Left ventricle myocardium inferior (tissue), 1 donor: Measurements from ENCODE around the gene PROK1. TPM values are rescaled to one million over a fixed set of nuclear protein-coding genes. Genes with fewer than 3 reads are reported as not detected.

Experiments
- DNase-seq: peaks from one replicate; pipeline ENCODE4 v3.0.0-alpha.2; 2020
- H3K27ac ChIP-seq: fragments of 200-600 bp; replicated peaks from 2 replicates; pipeline ENCODE4 v1.8.0; 2021
- H3K27me3 ChIP-seq: fragments of 200-600 bp; 2 replicates; pipeline ENCODE4 v1.8.0; 2021; ENCODE audit warnings: low read depth
- H3K36me3 ChIP-seq: fragments of 200-600 bp; 2 replicates; pipeline ENCODE4 v1.8.0; 2021
- H3K4me1 ChIP-seq: fragments of 200-600 bp; 2 replicates; pipeline ENCODE4 v1.8.0; 2021
- H3K4me3 ChIP-seq: fragments of 200-600 bp; 2 replicates; pipeline ENCODE4 v1.8.0; 2021; ENCODE audit warnings: mild to moderate bottlenecking, moderate library complexity
- H3K9me3 ChIP-seq: fragments of 200-600 bp; replicated peaks from 2 replicates; pipeline ENCODE4 v1.8.0; 2021
- CTCF ChIP-seq: fragments of 200-600 bp; IDR thresholded peaks from 2 replicates; pipeline ENCODE4 v1.8.0; 2021; ENCODE audit warnings: antibody characterized with exemption, mild to moderate bottlenecking, borderline replicate concordance
- intact Hi-C: fragments of 100-400 bp; cut with micrococcal nuclease; formaldehyde crosslinking; loops from one replicate; pipeline ENCODE4 v1.11.0; 2022
- total RNA-seq: library from RNA; stranded (reverse); fragmentation: NEBNext Ultra II Directional; extraction: Animal tissue kit (Norgen Biotek cat#: 25700); gene quantifications from one replicate; pipeline ENCODE4 v1.2.1, GENCODE V29; 2021
- donor health status: DM: no; HTN: yes; CAD: no; lungs with severe emphysema.

Gene PROK1
- total RNA-seq, 1 donor from 2014 or later: not detected

DNA sequence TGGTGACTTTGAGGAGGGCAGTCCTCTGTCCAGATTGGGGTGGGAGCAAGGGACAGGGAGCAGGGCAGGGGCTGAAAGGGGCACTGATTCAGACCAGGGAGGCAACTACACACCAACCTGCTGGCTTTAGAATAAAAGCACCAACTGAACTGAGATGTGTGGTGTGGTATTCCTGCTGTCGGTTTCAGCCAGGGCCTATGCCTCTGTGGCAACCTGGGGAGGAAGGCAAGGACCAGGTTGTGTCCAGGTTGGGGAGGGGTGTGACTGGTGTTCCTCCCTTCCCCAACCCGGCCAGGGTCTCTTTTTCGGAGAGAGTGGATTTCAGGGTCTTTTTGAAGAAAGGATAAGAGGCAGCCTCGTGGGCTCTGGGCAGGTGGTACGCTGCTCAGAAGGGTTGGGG is 6.3 kb downstream of the PROK1 start:
- no peak for DNase-seq
- Histone ChIP-seq H3K9me3 (no peaks in the 10 kb centered on the region), H3K4me3 (no peak overlapping the region), H3K27ac (no peak overlapping the region), H3K36me3 (no peaks in the 10 kb centered on the region), H3K4me1 (no peaks in the 10 kb centered on the region), H3K27me3 (peaks cover 24% of the 10 kb centered on the region)
- no peak for TF ChIP-seq CTCF
- intact Hi-C loops: no loop called here

GRCh38 chr1:110460253-110461220 is 9.6 kb downstream of the PROK1 start:
- intact Hi-C loops: loop anchor here (2.0 to 10.0 kb wide), 3 partner anchors 46 to 253 kb away; no protein-coding TSS in a partner anchor
- Histone ChIP-seq H3K4me3 (no peak overlapping the region), H3K36me3 (no peaks in the 10 kb centered on the region), H3K9me3 (no peaks in the 10 kb centered on the region), H3K27ac (no peak overlapping the region), H3K27me3 (peaks cover 6% of the 10 kb centered on the region), H3K4me1 (peaks cover 3% of the 10 kb centered on the region)
- peak; percentile 97 for TF ChIP-seq CTCF
- peak; percentile 59 for DNase-seq

DNA sequence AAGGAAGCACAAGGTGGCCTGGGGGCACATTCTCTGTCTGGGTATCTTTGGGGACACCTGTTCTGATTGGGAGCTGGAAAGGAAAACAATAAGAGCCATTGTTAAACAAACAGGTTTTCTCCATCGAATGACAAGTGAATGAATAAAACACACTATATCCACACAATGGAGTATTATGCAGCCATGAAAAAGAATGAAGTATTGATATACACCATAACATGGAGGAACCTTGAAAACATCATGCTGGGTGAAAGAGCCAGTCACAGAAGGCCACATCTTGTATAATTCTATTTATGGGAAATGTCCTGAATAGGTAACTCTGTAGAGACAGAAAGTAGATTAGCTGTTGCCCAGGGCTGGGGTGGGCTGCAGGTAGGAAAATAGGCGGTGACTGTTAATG is 11.1 kb downstream of the PROK1 start:
- Histone ChIP-seq H3K36me3 (no peaks in the 10 kb centered on the region), H3K27ac (no peak overlapping the region), H3K27me3 (no peaks in the 10 kb centered on the region), H3K9me3 (no peaks in the 10 kb centered on the region), H3K4me1 (peaks cover 17% of the 10 kb centered on the region), H3K4me3 (no peak overlapping the region)
- TF ChIP-seq CTCF: no peak
- intact Hi-C loops: loop anchor here (5.0 to 10.0 kb wide), 2 partner anchors 147 to 255 kb away; no protein-coding TSS in a partner anchor
- DNase-seq: no peak

GRCh38 chr1:110462964-110463363 is 12.0 kb downstream of the PROK1 start:
- H3K27ac ChIP-seq: no peak overlapping the region
- H3K36me3 ChIP-seq: no peaks in the 10 kb centered on the region
- no peaks in the 10 kb centered on the region for H3K27me3 ChIP-seq
- H3K4me3 ChIP-seq: no peak overlapping the region
- intact Hi-C loops: loop anchor here (5.0 to 10.0 kb wide), 2 partner anchors 148 to 256 kb away; no protein-coding TSS in a partner anchor
- TF ChIP-seq CTCF: no peak
- no peaks in the 10 kb centered on the region for H3K9me3 ChIP-seq
- DNase-seq: no peak
- peaks cover 23% of the 10 kb centered on the region for H3K4me1 ChIP-seq

GRCh38 chr1:110463725-110464124 is 12.8 kb downstream of the PROK1 start:
- no peak overlapping the region for H3K4me3 ChIP-seq
- intact Hi-C loops: loop anchor here (5.0 to 10.0 kb wide), 2 partner anchors 149 to 256 kb away; no protein-coding TSS in a partner anchor
- no peaks in the 10 kb centered on the region for H3K27me3 ChIP-seq
- peaks cover 23% of the 10 kb centered on the region for H3K4me1 ChIP-seq
- H3K27ac ChIP-seq: no peak overlapping the region
- no peaks in the 10 kb centered on the region for H3K9me3 ChIP-seq
- no peak for TF ChIP-seq CTCF
- DNase-seq: no peak
- no peaks in the 10 kb centered on the region for H3K36me3 ChIP-seq
